Ishikawa (cell line): ENCODE data around the gene GRHPR.

ENCODE experiments used
- CEBPB ChIP-seq: IDR thresholded peaks from 2 replicates; pipeline ENCODE4 v1.6.1; 2012
- CREB1 ChIP-seq: IDR thresholded peaks from 2 replicates; pipeline ENCODE4 v1.6.1; 2012; ENCODE audit warnings: low read depth
- EGR1 ChIP-seq: IDR thresholded peaks from 2 replicates; pipeline ENCODE4 v1.6.1; 2012
- EP300 ChIP-seq: IDR thresholded peaks from 2 replicates; pipeline ENCODE4 v1.6.1; 2012; ENCODE audit warnings: borderline replicate concordance
- FOXM1 ChIP-seq: IDR thresholded peaks from 2 replicates; pipeline ENCODE4 v1.6.1; 2012; ENCODE audit warnings: low read depth, borderline replicate concordance
- MAX ChIP-seq: IDR thresholded peaks from 2 replicates; pipeline ENCODE4 v1.6.1; 2012
- NFIC ChIP-seq: IDR thresholded peaks from 2 replicates; pipeline ENCODE4 v1.6.1; 2012
- RAD21 ChIP-seq: IDR thresholded peaks from 2 replicates; pipeline ENCODE4 v1.6.1; 2012; ENCODE audit warnings: low read depth
- TAF1 ChIP-seq: IDR thresholded peaks from 2 replicates; pipeline ENCODE4 v1.6.1; 2012; ENCODE audit warnings: low read depth, mild to moderate bottlenecking
- TCF12 ChIP-seq: IDR thresholded peaks from 2 replicates; pipeline ENCODE4 v1.6.1; 2012; ENCODE audit warnings: low read depth
- TEAD4 ChIP-seq: IDR thresholded peaks from 2 replicates; pipeline ENCODE4 v1.6.1; 2012
- USF1 ChIP-seq: IDR thresholded peaks from 2 replicates; pipeline ENCODE4 v1.6.1; 2012
- YY1 ChIP-seq: IDR thresholded peaks from 2 replicates; pipeline ENCODE4 v1.6.1; 2012; ENCODE audit warnings: low read depth
- ZBTB7A ChIP-seq: IDR thresholded peaks from 2 replicates; pipeline ENCODE4 v1.6.1; 2012; ENCODE audit warnings: low read depth
- TF ChIP-seq, protein P1 (sequence below): IDR thresholded peaks from 2 replicates; pipeline ENCODE4 v1.6.1; 2012; ENCODE audit warnings: low read depth, mild to moderate bottlenecking

Gene GRHPR

DNA sequence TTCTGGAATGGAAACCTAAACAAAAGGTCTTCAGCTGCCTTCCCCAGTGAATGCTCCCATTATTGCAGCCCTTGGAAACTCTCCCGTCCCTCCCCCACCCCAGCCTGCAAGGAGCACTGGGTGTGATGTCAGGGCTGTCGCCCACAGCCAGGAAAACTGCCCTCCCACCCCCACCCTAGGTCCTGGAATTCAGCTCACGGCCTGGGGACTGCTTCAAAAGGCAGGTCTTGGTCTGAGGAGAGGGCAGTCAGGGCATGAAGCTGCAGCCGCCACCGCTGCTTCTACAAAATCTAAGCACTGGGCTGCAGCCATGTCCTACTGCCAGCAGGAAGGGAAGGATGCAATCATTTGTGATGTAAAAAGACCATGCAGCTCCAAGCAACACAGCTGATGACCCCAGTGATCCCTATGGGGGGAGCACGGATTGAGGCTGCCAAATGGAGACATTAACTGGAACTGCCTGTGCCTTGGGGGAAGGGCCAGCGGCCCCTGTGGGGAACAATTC is 11.4 kb downstream of the GRHPR start:
- TF ChIP-seq RAD21 = no peak
- TF ChIP-seq TCF12 = no peak
- TF ChIP-seq FOXM1 = no peak
- no peak for TF ChIP-seq EGR1
- TF ChIP-seq, protein P1, sequence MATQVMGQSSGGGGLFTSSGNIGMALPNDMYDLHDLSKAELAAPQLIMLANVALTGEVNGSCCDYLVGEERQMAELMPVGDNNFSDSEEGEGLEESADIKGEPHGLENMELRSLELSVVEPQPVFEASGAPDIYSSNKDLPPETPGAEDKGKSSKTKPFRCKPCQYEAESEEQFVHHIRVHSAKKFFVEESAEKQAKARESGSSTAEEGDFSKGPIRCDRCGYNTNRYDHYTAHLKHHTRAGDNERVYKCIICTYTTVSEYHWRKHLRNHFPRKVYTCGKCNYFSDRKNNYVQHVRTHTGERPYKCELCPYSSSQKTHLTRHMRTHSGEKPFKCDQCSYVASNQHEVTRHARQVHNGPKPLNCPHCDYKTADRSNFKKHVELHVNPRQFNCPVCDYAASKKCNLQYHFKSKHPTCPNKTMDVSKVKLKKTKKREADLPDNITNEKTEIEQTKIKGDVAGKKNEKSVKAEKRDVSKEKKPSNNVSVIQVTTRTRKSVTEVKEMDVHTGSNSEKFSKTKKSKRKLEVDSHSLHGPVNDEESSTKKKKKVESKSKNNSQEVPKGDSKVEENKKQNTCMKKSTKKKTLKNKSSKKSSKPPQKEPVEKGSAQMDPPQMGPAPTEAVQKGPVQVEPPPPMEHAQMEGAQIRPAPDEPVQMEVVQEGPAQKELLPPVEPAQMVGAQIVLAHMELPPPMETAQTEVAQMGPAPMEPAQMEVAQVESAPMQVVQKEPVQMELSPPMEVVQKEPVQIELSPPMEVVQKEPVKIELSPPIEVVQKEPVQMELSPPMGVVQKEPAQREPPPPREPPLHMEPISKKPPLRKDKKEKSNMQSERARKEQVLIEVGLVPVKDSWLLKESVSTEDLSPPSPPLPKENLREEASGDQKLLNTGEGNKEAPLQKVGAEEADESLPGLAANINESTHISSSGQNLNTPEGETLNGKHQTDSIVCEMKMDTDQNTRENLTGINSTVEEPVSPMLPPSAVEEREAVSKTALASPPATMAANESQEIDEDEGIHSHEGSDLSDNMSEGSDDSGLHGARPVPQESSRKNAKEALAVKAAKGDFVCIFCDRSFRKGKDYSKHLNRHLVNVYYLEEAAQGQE = no peak
- no peak for TF ChIP-seq CREB1
- no peak for TF ChIP-seq MAX
- no peak for TF ChIP-seq CEBPB
- no peak for TF ChIP-seq ZBTB7A
- TF ChIP-seq YY1 = no peak
- no peak for TF ChIP-seq EP300

DNA sequence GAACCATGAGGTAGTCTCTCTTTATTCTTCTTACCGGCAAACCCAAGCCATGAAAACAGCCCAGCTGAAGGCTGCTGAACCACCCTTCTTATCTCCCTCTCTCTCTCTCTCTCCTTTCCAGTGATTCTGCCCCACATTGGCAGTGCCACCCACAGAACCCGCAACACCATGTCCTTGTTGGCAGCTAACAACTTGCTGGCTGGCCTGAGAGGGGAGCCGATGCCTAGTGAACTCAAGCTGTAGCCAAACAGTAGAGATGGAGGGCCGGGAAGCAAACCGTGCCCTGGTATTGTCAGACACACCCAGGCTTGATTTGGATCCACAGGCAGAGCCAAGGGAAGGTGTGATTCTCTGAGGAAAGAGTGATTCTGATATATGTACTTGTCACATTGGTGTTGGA is 14.0 kb downstream of the GRHPR start:
- no peak for TF ChIP-seq YY1

DNA sequence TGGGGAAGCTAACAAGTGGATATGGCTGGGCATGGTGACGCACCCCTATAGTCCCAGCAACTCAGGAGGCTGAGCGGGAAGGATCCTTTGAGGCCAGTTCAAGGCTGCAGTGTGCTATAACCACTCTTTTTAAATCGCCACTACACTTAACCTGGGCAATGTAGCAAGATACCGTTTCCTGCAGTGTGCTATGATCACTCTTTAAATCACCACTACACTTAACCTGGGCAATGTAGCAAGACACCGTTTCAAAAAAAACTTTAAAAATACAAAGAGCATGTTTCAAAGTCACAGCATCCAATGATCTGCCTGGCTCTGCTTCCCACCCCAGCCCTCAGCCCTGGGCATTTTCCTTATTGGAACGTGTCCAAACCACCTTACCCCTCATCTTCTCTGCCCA is 14.5 kb downstream of the GRHPR start:
- TF ChIP-seq TAF1 (no peak), EP300 (no peak), NFIC (no peak), USF1 (no peak), TEAD4 (no peak), ZBTB7A (no peak), MAX (no peak), TCF12 (no peak), FOXM1 (no peak), CREB1 (no peak), RAD21 (no peak), EGR1 (no peak), YY1 (no peak)
- TF ChIP-seq, protein P1 = no peak

- TF ChIP-seq EGR1 (no peak), NFIC (no peak), ZBTB7A (no peak), TAF1 (no peak), MAX (no peak), CEBPB (no peak)
- TF ChIP-seq, protein P1 = no peak
These were observed 15.1 kb downstream of the GRHPR start for GRCh38 chr9:37437621-37438020.

- TF ChIP-seq TAF1 (no peak), NFIC (no peak)
These were observed 15.9 kb downstream of the GRHPR start for GRCh38 chr9:37438359-37438758.
